ENCODE results near the gene THSD8. TPM values are rescaled to one million over a fixed set of nuclear protein-coding genes. Genes with fewer than 3 reads are reported as not detected.

THSD8 gene
- total and polyA plus RNA-seq, 2 of the 8 experiments (the other 6 are each of a cell fraction or from before 2014, with no cell fraction given), result 8.2 to 42.3 TPM

- TF ChIP-seq ATF2 (IDR thresholded peaks at IDR 0.05; ENCODE audit: low read length), result no peak
- peak; percentile 62; the same call in 1 of the 2 replicates for TF ChIP-seq SUZ12 (IDR thresholded peaks at IDR 0.05; ENCODE audit: low read length)
- TF ChIP-seq USF2 (IDR thresholded peaks at IDR 0.05; ENCODE audit: low read length), result no peak
- TF ChIP-seq CHD2 (IDR thresholded peaks at IDR 0.05; ENCODE audit: low read length), result no peak
- TF ChIP-seq KDM4A (IDR thresholded peaks at IDR 0.05; ENCODE audit: low read depth, low read length, severe bottlenecking), result peak; percentile 51
- TF ChIP-seq SP2 (IDR thresholded peaks at IDR 0.05; ENCODE audit: low read length), result no peak
- no peak for TF ChIP-seq KDM5A (IDR thresholded peaks at IDR 0.05; ENCODE audit: low read length)
- TF ChIP-seq TBP (IDR thresholded peaks at IDR 0.05; ENCODE audit: low read depth, low read length), result no peak
- no peak for TF ChIP-seq RFX5 (IDR thresholded peaks at IDR 0.05; ENCODE audit: borderline replicate concordance, low read depth, low read length)
- TF ChIP-seq EGR1 (IDR thresholded peaks at IDR 0.05; ENCODE audit: borderline replicate concordance, low read depth, low read length), result peak; percentile 93
- no peak for TF ChIP-seq YY1 (IDR thresholded peaks at IDR 0.05; ENCODE audit: low read depth, low read length)
- TF ChIP-seq RXRA (IDR thresholded peaks at IDR 0.05; ENCODE audit: insufficient read depth, low read depth, low read length), result no peak
- TF ChIP-seq E2F6 (IDR thresholded peaks at IDR 0.05), result peak; percentile 65
- peak in 1 of 2 experiments; percentile 66; a peak in 2 of 4 replicates for TF ChIP-seq SIN3A (conservative IDR thresholded peaks at IDR 0.05 in 1 of 2, IDR thresholded peaks at IDR 0.05 in 1 of 2; ENCODE audit: low read depth in 1 of 2, low read length in 2 of 2)
- no peak for TF ChIP-seq NRF1 (IDR thresholded peaks at IDR 0.05; ENCODE audit: low read depth, low read length)
- no peak for TF ChIP-seq ZNF274 (IDR thresholded peaks at IDR 0.05; ENCODE audit: borderline replicate concordance, extremely low read depth, low read length)
- no peak for TF ChIP-seq TEAD4 (IDR thresholded peaks at IDR 0.05; ENCODE audit: low read depth, low read length)
- 0 out of 2 replicates have a peak, but pooled peaks have one; percentile 10 for TF ChIP-seq CREB1 (IDR thresholded peaks at IDR 0.05)
- no peak for TF ChIP-seq MAFK (IDR thresholded peaks at IDR 0.05; ENCODE audit: low read depth, low read length)
- TF ChIP-seq POLR2A (IDR thresholded peaks at IDR 0.05; ENCODE audit: control extremely low read depth in 1 of 2, low read depth in 2 of 2, low read length in 2 of 2), result no peak
- TF ChIP-seq SP1 (IDR thresholded peaks at IDR 0.05; ENCODE audit: low read depth, low read length), result 0 out of 2 replicates have a peak, but pooled peaks have one; percentile 6
These were observed 19.2 kb upstream of the THSD8 start (continued) for GRCh38 chr19:12782424-12783290.

Measured in H1 (cell line).